HepG2 (cell line): ENCODE data around the gene ARHGAP23. TPM values are rescaled to one million over a fixed set of nuclear protein-coding genes. Genes with fewer than 3 reads are reported as not detected.

Source experiments
- FOSL1 ChIP-seq: sonication (generic); formaldehyde crosslinking; IDR thresholded peaks from 2 replicates; pipeline ENCODE4 v1.9.0; 2021; ENCODE audit warnings: missing genetic modification reagents, borderline replicate concordance
- GFI1 ChIP-seq: sonication (generic); formaldehyde crosslinking; IDR thresholded peaks from 2 replicates; pipeline ENCODE4 v1.5.0; 2020; ENCODE audit warnings: missing genetic modification reagents, mild to moderate bottlenecking, borderline replicate concordance
- GPBP1L1 ChIP-seq: sonication (generic); formaldehyde crosslinking; IDR thresholded peaks from 2 replicates; pipeline ENCODE4 v1.5.0; 2020; ENCODE audit warnings: mild to moderate bottlenecking, missing genetic modification reagents
- HDAC1 ChIP-seq: sonication (generic); formaldehyde crosslinking; IDR thresholded peaks from 2 replicates; pipeline ENCODE4 v1.5.1; 2020; ENCODE audit warnings: mild to moderate bottlenecking, missing genetic modification reagents
- HES4 ChIP-seq: sonication (generic); formaldehyde crosslinking; IDR thresholded peaks from 2 replicates; pipeline ENCODE4 v1.9.0; 2021; ENCODE audit warnings: mild to moderate bottlenecking, missing genetic modification reagents, borderline replicate concordance
- HNRNPH1 ChIP-seq: fragments of 200-400 bp; formaldehyde crosslinking; optimal IDR thresholded peaks from 2 replicates; pipeline ENCODE3; 2017; ENCODE audit warnings: mild to moderate bottlenecking, low read depth, low read length
- HOXA9 ChIP-seq: sonication (generic); formaldehyde crosslinking; IDR thresholded peaks from 2 replicates; pipeline ENCODE4 v1.8.1; 2022; ENCODE audit warnings: missing genetic modification reagents, mild to moderate bottlenecking, moderate library complexity, borderline replicate concordance
- JUN ChIP-seq: sonication (generic); formaldehyde crosslinking; IDR thresholded peaks from 2 replicates; pipeline ENCODE4 v1.4.0; 2020; ENCODE audit warnings: mild to moderate bottlenecking, missing genetic modification reagents
- KDM5B ChIP-seq: sonication (generic); formaldehyde crosslinking; IDR thresholded peaks from 2 replicates; pipeline ENCODE4 v1.4.0; 2020; ENCODE audit warnings: missing genetic modification reagents, mild to moderate bottlenecking, borderline replicate concordance
- KLF6 ChIP-seq: IDR thresholded peaks from 2 replicates; pipeline ENCODE4 v1.8.0; 2016; ENCODE audit warnings: missing biosample characterization, missing genetic modification reagents
- MAX ChIP-seq: IDR thresholded peaks from 2 replicates; pipeline ENCODE4 v1.6.1; 2012; ENCODE audit warnings: inconsistent platforms
- MYPOP ChIP-seq: sonication (generic); formaldehyde crosslinking; IDR thresholded peaks from 2 replicates; pipeline ENCODE4 v1.8.1; 2023; ENCODE audit warnings: mild to moderate bottlenecking, moderate library complexity, missing genetic modification reagents
- RBAK ChIP-seq: sonication (generic); formaldehyde crosslinking; IDR thresholded peaks from 2 replicates; pipeline ENCODE4 v1.5.1; 2020; ENCODE audit warnings: mild to moderate bottlenecking, missing genetic modification reagents
- RBM22 ChIP-seq: fragments of 200-400 bp; formaldehyde crosslinking; optimal IDR thresholded peaks from 2 replicates; pipeline ENCODE3; 2017; ENCODE audit warnings: mild to moderate bottlenecking, low read length, moderate library complexity
- SALL2 ChIP-seq: sonication (generic); formaldehyde crosslinking; IDR thresholded peaks from 2 replicates; pipeline ENCODE4 v1.8.1; 2023; ENCODE audit warnings: mild to moderate bottlenecking, missing genetic modification reagents, inconsistent platforms
- TAF15 ChIP-seq: fragments of 200-400 bp; formaldehyde crosslinking; IDR thresholded peaks from one replicate; pipeline ENCODE4 v1.6.1; 2018; ENCODE audit warnings: mild to moderate bottlenecking, low read depth, low read length; ENCODE audit not compliant: poor library complexity, severe bottlenecking
- ZFY ChIP-seq: sonication (generic); formaldehyde crosslinking; IDR thresholded peaks from 2 replicates; pipeline ENCODE4 v1.4.0; 2020; ENCODE audit warnings: missing genetic modification reagents
- ZNF678 ChIP-seq: sonication (generic); formaldehyde crosslinking; IDR thresholded peaks from 2 replicates; pipeline ENCODE4 v1.4.0; 2020; ENCODE audit warnings: mild to moderate bottlenecking, missing genetic modification reagents
- ZNF800 ChIP-seq: sonication (generic); formaldehyde crosslinking; IDR thresholded peaks from 2 replicates; pipeline ENCODE4 v1.4.0; 2020; ENCODE audit warnings: missing genetic modification reagents
- polyA plus RNA-seq, 8 experiments: library from polyadenylated mRNA; depleted of rRNA in 3 of 8; stranded (reverse) in 7 of 8; unstranded in 1 of 8; fragments of >200 nt; fragmentation: Illumina TruSeq in 4 of 8; extraction: Trizol in 4 of 8; gene quantifications; 2 replicates each; pipeline versions ENCODE4 v1.2.1 to v1.2.3, GENCODE V29; 2011 to 2016; ENCODE audit warnings: low read depth in 4 of 8, missing spikeins in 1 of 8, mixed read lengths in 1 of 8; ENCODE audit not compliant: insufficient read depth in 1 of 8
- total RNA-seq, 5 experiments: library from RNA; depleted of rRNA; stranded (reverse); fragments of >200 nt; fragmentation: Illumina TruSeq; extraction: Trizol; gene quantifications; 2 replicates each; pipeline ENCODE4 v1.2.3, GENCODE V29; 2016; ENCODE audit warnings: low read depth in 1 of 5
- TF ChIP-seq, protein P1 (sequence below): sonication (generic); formaldehyde crosslinking; IDR thresholded peaks from 2 replicates; pipeline ENCODE4 v1.4.0; 2020; ENCODE audit warnings: missing genetic modification reagents, borderline replicate concordance
- TF ChIP-seq, protein P2 (sequence below): sonication (generic); formaldehyde crosslinking; IDR thresholded peaks from 2 replicates; pipeline ENCODE4 v1.5.0; 2020; ENCODE audit warnings: missing genetic modification reagents

Gene ARHGAP23
- total and polyA plus RNA-seq, 2 of the 13 experiments (the other 11 are each of a cell fraction or from before 2014, with no cell fraction given): 0.03 TPM; not detected in 1

GRCh38 chr17:38510421-38511149 lies 82.3 kb downstream of the ARHGAP23 start (continued):
- TF ChIP-seq, protein P1, sequence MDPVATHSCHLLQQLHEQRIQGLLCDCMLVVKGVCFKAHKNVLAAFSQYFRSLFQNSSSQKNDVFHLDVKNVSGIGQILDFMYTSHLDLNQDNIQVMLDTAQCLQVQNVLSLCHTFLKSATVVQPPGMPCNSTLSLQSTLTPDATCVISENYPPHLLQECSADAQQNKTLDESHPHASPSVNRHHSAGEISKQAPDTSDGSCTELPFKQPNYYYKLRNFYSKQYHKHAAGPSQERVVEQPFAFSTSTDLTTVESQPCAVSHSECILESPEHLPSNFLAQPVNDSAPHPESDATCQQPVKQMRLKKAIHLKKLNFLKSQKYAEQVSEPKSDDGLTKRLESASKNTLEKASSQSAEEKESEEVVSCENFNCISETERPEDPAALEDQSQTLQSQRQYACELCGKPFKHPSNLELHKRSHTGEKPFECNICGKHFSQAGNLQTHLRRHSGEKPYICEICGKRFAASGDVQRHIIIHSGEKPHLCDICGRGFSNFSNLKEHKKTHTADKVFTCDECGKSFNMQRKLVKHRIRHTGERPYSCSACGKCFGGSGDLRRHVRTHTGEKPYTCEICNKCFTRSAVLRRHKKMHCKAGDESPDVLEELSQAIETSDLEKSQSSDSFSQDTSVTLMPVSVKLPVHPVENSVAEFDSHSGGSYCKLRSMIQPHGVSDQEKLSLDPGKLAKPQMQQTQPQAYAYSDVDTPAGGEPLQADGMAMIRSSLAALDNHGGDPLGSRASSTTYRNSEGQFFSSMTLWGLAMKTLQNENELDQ (CRISPR knock-in tag): no peak
- TF ChIP-seq, protein P2, sequence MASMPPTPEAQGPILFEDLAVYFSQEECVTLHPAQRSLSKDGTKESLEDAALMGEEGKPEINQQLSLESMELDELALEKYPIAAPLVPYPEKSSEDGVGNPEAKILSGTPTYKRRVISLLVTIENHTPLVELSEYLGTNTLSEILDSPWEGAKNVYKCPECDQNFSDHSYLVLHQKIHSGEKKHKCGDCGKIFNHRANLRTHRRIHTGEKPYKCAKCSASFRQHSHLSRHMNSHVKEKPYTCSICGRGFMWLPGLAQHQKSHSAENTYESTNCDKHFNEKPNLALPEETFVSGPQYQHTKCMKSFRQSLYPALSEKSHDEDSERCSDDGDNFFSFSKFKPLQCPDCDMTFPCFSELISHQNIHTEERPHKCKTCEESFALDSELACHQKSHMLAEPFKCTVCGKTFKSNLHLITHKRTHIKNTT (CRISPR knock-in tag): no peak
- peak; percentile 66; the same call in 1 of the 2 replicates for TF ChIP-seq MAX
- TF ChIP-seq JUN: no peak
- TF ChIP-seq TAF15: peak; percentile 56
- TF ChIP-seq SALL2 (CRISPR knock-in tag): no peak
- TF ChIP-seq MYPOP: peak; percentile 55; the same call in 1 of the 2 replicates
- no peak for TF ChIP-seq HNRNPH1
- TF ChIP-seq RBM22: no peak
- TF ChIP-seq HES4: no peak
- peak; percentile 7; the same call in 1 of the 2 replicates for TF ChIP-seq KDM5B (CRISPR knock-in tag)
- TF ChIP-seq ZFY: peak; percentile 43
- TF ChIP-seq FOSL1 (CRISPR knock-in tag): no peak
- no peak for TF ChIP-seq HOXA9 (CRISPR knock-in tag)
- no peak for TF ChIP-seq ZNF678 (CRISPR knock-in tag)
- TF ChIP-seq GPBP1L1 (CRISPR knock-in tag): no peak
- no peak for TF ChIP-seq RBAK (CRISPR knock-in tag)
- peak; percentile 43; the same call in 1 of the 2 replicates for TF ChIP-seq HDAC1
- TF ChIP-seq ZNF800 (CRISPR knock-in tag): peak; percentile 97
- TF ChIP-seq KLF6 (CRISPR knock-in tag): no peak
- TF ChIP-seq GFI1 (CRISPR knock-in tag): peak; percentile 31; the same call in 1 of the 2 replicates
